ENCODE data around the gene DHX8. TPM values are rescaled to one million over a fixed set of nuclear protein-coding genes. Genes with fewer than 3 reads are reported as not detected.
A peak's percentile ranks its signal among the peaks of the same experiment; 100 is the strongest.
"Not testable (repeated sequence)": the region's sequence is repeated elsewhere in the genome, so short reads cannot be mapped to it uniquely, and the experiment has no call there.

The DHX8 gene
- total RNA-seq, 1 donor from 2014 or later = 54.1 TPM

DNA sequence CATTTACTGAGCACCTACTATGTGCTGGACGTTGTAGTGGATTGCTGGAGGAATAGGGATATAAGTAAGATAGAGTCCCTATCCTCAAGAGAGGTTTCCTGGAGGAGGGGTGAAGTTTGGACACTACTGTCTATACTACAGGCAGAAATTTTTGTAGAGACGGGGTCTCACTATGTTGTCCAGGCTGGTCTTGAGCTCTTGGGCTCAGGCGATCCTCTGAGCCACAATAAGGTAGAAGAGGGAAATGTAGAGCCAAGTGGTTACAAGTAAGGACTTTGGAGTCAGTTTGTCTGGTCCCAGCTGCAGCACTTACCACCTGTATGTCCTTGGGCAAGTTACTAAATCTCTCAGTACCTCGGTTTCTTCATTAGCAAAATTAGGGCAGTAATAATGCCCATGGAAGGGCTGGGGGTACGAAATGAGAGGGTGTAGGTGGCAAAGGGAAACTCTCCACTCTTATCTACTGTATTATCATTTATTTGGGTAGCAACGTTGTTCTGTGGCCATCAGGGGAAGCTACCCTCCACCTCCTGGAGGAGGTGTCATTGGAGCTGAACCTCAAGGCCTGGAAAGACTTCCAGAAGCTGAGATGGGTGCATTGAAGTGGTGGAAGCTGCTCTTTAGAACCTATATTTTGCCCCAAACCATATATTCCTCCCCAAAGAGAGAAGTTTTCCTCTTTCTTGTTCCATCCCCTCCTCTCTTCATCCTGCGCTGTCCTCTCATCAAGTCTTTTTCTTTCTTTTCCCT lies 34.9 kb upstream of the DHX8 start:
- no peak overlapping the region for H3K27ac Mint-ChIP-seq (ENCODE audit: unreplicated experiment)
- TF ChIP-seq, protein P1, sequence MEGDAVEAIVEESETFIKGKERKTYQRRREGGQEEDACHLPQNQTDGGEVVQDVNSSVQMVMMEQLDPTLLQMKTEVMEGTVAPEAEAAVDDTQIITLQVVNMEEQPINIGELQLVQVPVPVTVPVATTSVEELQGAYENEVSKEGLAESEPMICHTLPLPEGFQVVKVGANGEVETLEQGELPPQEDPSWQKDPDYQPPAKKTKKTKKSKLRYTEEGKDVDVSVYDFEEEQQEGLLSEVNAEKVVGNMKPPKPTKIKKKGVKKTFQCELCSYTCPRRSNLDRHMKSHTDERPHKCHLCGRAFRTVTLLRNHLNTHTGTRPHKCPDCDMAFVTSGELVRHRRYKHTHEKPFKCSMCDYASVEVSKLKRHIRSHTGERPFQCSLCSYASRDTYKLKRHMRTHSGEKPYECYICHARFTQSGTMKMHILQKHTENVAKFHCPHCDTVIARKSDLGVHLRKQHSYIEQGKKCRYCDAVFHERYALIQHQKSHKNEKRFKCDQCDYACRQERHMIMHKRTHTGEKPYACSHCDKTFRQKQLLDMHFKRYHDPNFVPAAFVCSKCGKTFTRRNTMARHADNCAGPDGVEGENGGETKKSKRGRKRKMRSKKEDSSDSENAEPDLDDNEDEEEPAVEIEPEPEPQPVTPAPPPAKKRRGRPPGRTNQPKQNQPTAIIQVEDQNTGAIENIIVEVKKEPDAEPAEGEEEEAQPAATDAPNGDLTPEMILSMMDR (IDR thresholded peaks at IDR 0.05; ENCODE audit: unreplicated experiment) = no peak
- H3K4me1 Mint-ChIP-seq (ENCODE audit: unreplicated experiment) = peaks cover 4% of the 10 kb centered on the region
- H3K27me3 Mint-ChIP-seq (ENCODE audit: unreplicated experiment) = peaks cover 7% of the 10 kb centered on the region
- DNase-seq (ENCODE audit: low spot score) = no peak
- H3K9me3 Mint-ChIP-seq (ENCODE audit: unreplicated experiment) = no peaks in the 10 kb centered on the region
- no peaks in the 10 kb centered on the region for H3K36me3 Mint-ChIP-seq (ENCODE audit: low read depth, unreplicated experiment)
- no peak overlapping the region for H3K4me3 Mint-ChIP-seq (ENCODE audit: unreplicated experiment)

DNA sequence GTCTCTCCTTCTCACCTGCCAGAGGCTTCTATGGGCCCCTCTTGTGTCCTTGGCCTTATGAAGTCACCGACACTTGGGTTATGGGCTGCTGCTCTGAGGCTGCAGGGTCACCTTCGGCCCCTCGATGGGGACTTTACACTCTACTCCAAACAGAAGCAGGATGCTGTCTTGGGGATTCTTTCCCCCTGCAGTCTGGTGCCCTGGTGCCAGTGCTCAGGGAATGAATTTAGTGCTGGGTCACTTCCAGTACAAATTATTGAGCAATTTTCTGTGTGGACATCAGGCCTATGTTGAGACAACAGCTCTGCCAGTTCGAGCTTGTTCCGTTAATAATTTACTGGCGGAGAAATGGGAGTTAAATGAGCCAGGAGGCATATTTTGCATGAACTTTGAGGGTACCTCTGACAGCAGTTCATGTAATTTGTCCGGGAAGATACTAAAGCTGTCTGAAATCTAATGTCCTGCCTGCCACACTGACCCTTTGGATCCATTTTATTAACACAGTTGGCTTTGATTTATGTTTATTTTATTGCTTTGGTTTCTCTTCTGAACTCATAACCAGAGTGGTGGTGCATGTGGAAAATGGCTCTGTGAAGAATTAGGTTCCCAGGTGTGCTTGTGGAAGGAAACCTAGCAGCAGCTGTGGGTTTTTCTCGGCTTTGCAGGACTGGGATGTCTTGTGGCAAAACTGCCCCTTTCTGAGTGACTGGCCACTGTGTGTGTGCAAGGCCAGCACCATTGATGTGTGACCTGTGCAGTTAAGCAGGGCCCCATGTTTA lies 34.1 kb upstream of the DHX8 start:
- no peak for DNase-seq (ENCODE audit: low spot score)
- H3K27ac Mint-ChIP-seq (ENCODE audit: unreplicated experiment) = no peak overlapping the region
- no peak overlapping the region for H3K4me3 Mint-ChIP-seq (ENCODE audit: unreplicated experiment)
- TF ChIP-seq, protein P1 (IDR thresholded peaks at IDR 0.05; ENCODE audit: unreplicated experiment) = no peak
- H3K4me1 Mint-ChIP-seq (ENCODE audit: unreplicated experiment) = no peaks in the 10 kb centered on the region
- H3K27me3 Mint-ChIP-seq (ENCODE audit: unreplicated experiment) = peaks cover 7% of the 10 kb centered on the region
- H3K36me3 Mint-ChIP-seq (ENCODE audit: low read depth, unreplicated experiment) = no peaks in the 10 kb centered on the region
- no peaks in the 10 kb centered on the region for H3K9me3 Mint-ChIP-seq (ENCODE audit: unreplicated experiment)

DNA sequence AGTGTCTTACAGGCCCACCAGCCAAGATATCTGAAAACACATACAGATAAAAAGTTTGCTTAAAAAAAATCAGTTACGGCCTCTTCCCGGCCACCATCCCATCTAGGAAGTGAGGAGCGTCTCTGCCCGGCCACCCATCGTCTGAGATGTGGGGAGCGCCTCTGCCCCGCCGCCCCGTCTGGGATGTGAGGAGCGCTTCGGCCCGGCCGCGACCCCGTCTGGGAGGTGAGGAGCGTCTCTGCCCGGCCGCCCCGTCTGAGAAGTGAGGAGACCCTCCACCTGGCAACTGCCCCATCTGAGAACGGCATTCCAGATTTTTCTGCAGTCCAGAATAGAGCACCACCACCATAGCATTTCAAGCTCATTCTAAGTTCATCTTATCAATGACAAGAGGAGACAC lies 33.0 kb upstream of the DHX8 start:
- not testable (repeated sequence) for H3K27ac Mint-ChIP-seq (ENCODE audit: unreplicated experiment); DNase-seq (ENCODE audit: low spot score); H3K4me1 Mint-ChIP-seq (ENCODE audit: unreplicated experiment); H3K9me3 Mint-ChIP-seq (ENCODE audit: unreplicated experiment); H3K36me3 Mint-ChIP-seq (ENCODE audit: low read depth, unreplicated experiment); H3K27me3 Mint-ChIP-seq (ENCODE audit: unreplicated experiment)
- H3K4me3 Mint-ChIP-seq (ENCODE audit: unreplicated experiment) = peak overlapping the region; percentile 29

DNA sequence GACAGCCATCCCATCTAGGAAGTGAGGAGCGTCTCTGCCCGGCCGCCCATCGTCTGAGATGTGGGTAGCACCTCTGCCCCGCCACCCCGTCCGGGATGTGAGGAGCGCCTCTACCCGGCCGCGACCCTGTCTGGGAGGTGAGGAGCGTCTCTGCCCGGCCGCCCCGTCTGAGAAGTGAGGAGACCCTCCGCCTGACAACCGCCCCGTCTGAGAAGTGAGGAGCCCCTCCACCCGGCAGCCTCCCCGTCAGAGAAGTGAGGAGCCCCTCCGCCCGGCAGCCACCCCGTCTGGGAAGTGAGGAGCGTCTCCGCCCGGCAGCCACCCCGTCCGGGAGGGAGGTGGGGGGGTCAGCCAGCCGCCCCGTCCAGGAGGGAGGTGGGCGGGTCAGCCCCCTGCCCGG lies 32.0 kb upstream of the DHX8 start:
- not testable (repeated sequence) for H3K27ac Mint-ChIP-seq (ENCODE audit: unreplicated experiment); H3K9me3 Mint-ChIP-seq (ENCODE audit: unreplicated experiment); H3K27me3 Mint-ChIP-seq (ENCODE audit: unreplicated experiment); H3K36me3 Mint-ChIP-seq (ENCODE audit: low read depth, unreplicated experiment); H3K4me3 Mint-ChIP-seq (ENCODE audit: unreplicated experiment); H3K4me1 Mint-ChIP-seq (ENCODE audit: unreplicated experiment); DNase-seq (ENCODE audit: low spot score)

DNA sequence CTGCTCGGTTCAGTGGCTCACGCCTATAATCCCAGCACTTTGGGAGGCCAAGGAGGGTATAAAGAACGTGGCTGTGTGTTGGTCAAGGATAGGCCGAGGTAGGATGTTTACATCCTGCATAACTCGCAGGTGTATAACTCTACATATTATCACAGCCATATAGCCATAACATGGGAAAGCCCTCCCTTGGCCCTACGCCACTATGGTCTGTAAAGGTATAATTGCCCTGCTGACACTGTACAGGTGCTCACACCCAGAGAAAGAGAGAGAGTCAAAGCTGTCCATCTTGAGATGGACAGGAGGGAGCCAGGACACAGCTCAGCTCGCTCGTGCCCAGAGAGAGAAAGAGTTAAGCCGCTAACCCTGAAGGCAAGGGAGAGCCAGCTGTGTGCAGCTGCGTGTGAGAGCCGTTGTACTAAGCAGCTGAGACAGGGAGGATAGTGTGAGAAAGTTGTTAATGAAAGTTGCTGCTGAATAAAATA lies 30.4 kb upstream of the DHX8 start:
- Mint-ChIP-seq H3K27me3 (ENCODE audit: unreplicated experiment) (peaks cover 7% of the 10 kb centered on the region), H3K36me3 (ENCODE audit: low read depth, unreplicated experiment) (no peaks in the 10 kb centered on the region), H3K27ac (ENCODE audit: unreplicated experiment) (no peak overlapping the region)

More for the DNA sequence above, 30.4 kb upstream of the DHX8 start:
- TF ChIP-seq, protein P1 (IDR thresholded peaks at IDR 0.05; ENCODE audit: unreplicated experiment) = no peak
- H3K9me3 Mint-ChIP-seq (ENCODE audit: unreplicated experiment) = no peaks in the 10 kb centered on the region
- H3K4me1 Mint-ChIP-seq (ENCODE audit: unreplicated experiment) = peaks cover 5% of the 10 kb centered on the region
- H3K4me3 Mint-ChIP-seq (ENCODE audit: unreplicated experiment) = no peak overlapping the region
- no peak for DNase-seq (ENCODE audit: low spot score)

Data from endothelial cell (in vitro differentiated cells).